PFSK-1 (cell line): Measurements from ENCODE around the gene SH2B3.

Experiments used
- FOXP2 ChIP-seq: optimal IDR thresholded peaks from 2 replicates; pipeline ENCODE3; 2011; ENCODE audit warnings: borderline replicate concordance, control low read depth, inconsistent platforms; ENCODE audit not compliant: insufficient read depth; ENCODE audit errors: extremely low read length, extremely low read depth
- POLR2AphosphoS5 ChIP-seq: IDR thresholded peaks from 2 replicates; pipeline ENCODE4 v1.6.1; 2012; ENCODE audit warnings: low read depth, mild to moderate bottlenecking, control low read depth, low read length, moderate library complexity
- REST ChIP-seq, 2 experiments: IDR thresholded peaks; 2 replicates each; pipeline versions ENCODE4 v1.6.1 to v1.8.0; 2011 to 2012; ENCODE audit warnings: low read depth in 2 of 2, low read length in 2 of 2, control low read depth in 1 of 2, inconsistent platforms in 1 of 2, mild to moderate bottlenecking in 1 of 2, moderate library complexity in 1 of 2; ENCODE audit not compliant: insufficient read depth in 1 of 2
- SIN3A ChIP-seq: IDR thresholded peaks from 2 replicates; pipeline ENCODE4 v1.6.1; 2012; ENCODE audit warnings: mild to moderate bottlenecking, low read length, moderate library complexity, borderline replicate concordance; ENCODE audit not compliant: insufficient read depth
- TAF1 ChIP-seq: IDR thresholded peaks from 2 replicates; pipeline ENCODE4 v1.6.1; 2012; ENCODE audit warnings: low read length, control low read depth, borderline replicate concordance; ENCODE audit not compliant: insufficient read depth

GRCh38 chr12:111408686-111409402 lies 3.1 kb downstream of the SH2B3 start:
- TF ChIP-seq TAF1 (no peak), REST (IDR thresholded peaks at IDR 0.05; ENCODE audit: insufficient read depth in 1 of 2, low read depth in 2 of 2, low read length in 2 of 2) (no peak), POLR2AphosphoS5 (no peak), SIN3A (no peak), FOXP2 (no peak)
